ENCODE measurements around the gene SEMA3E.

The SEMA3E gene

DNA sequence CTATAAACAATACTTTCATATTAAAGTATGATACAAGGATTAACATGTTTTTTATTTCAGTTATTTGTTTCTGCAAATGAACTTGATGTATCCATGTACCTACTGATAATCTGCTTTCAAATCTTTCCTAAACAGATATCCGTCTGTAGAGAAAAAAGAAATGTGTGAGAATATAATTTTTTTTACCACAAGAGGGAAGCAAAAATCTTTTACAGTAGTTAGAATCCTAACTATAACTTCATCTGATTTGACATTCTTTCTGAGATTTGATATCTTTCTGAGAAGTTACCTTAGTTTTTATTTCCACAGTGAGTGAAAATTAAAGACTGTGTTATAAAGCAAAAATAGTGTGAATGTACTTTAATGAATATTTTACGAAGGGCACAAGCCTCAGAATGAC, 282.3 kb downstream of the SEMA3E start:
- no peaks in the 10 kb centered on the region for H3K4me1 ChIP-seq (ENCODE audit: control insufficient read depth, insufficient read depth, low read length)
- H3K27me3 ChIP-seq (ENCODE audit: control insufficient read depth, insufficient read depth, low read length) = no peaks in the 10 kb centered on the region
- no peak overlapping the region for H3K9ac ChIP-seq (ENCODE audit: low read depth, low read length)
- H3K36me3 ChIP-seq (ENCODE audit: control insufficient read depth, insufficient read depth, low read length) = no peaks in the 10 kb centered on the region
- H3K9me3 ChIP-seq (ENCODE audit: control insufficient read depth, insufficient read depth, low read length) = no peaks in the 10 kb centered on the region
- H3K4me3 ChIP-seq (ENCODE audit: low read depth, low read length) = no peak overlapping the region

- H3K4me3 ChIP-seq (ENCODE audit: low read depth, low read length) = no peak overlapping the region
- H3K36me3 ChIP-seq (ENCODE audit: control insufficient read depth, insufficient read depth, low read length) = no peaks in the 10 kb centered on the region
Measured at GRCh38 chr7:83365746-83366145, 283.2 kb downstream of the SEMA3E start.

GRCh38 chr7:83362871-83363550, 285.9 kb downstream of the SEMA3E start:
- H3K27me3 ChIP-seq (ENCODE audit: control insufficient read depth, insufficient read depth, low read length) = no peaks in the 10 kb centered on the region
- no peak overlapping the region for H3K4me3 ChIP-seq (ENCODE audit: low read depth, low read length)

More at GRCh38 chr7:83365746-83366145, 283.2 kb downstream of the SEMA3E start:
- no peaks in the 10 kb centered on the region for H3K4me1 ChIP-seq (ENCODE audit: control insufficient read depth, insufficient read depth, low read length)
- no peak overlapping the region for H3K9ac ChIP-seq (ENCODE audit: low read depth, low read length)
- no peaks in the 10 kb centered on the region for H3K27me3 ChIP-seq (ENCODE audit: control insufficient read depth, insufficient read depth, low read length)
- H3K9me3 ChIP-seq (ENCODE audit: control insufficient read depth, insufficient read depth, low read length) = no peaks in the 10 kb centered on the region

DNA sequence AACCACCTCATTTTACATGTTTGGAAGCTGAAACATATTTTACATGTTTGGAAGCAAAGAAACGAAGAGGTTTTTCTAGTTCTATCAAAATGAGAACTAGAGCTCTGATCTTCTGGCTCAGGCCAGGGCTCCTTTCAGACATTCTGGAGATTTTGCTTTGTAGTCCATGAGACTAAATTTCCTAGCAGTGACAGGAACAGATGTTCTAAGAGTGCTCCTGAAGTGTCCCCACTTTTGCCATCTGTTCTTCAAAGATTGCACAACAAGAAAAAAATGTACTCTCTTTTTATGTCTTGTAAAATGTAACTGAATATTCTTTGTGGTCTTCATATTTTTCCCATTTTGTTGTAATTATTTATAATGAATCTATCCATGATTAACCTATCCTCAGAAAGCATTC, 289.8 kb downstream of the SEMA3E start:
- Histone ChIP-seq H3K36me3 (ENCODE audit: control insufficient read depth, insufficient read depth, low read length) (no peaks in the 10 kb centered on the region), H3K9ac (ENCODE audit: low read depth, low read length) (no peak overlapping the region), H3K4me3 (ENCODE audit: low read depth, low read length) (no peak overlapping the region), H3K9me3 (ENCODE audit: control insufficient read depth, insufficient read depth, low read length) (no peaks in the 10 kb centered on the region), H3K4me1 (ENCODE audit: control insufficient read depth, insufficient read depth, low read length) (no peaks in the 10 kb centered on the region), H3K27me3 (ENCODE audit: control insufficient read depth, insufficient read depth, low read length) (no peaks in the 10 kb centered on the region)

More at GRCh38 chr7:83362871-83363550, 285.9 kb downstream of the SEMA3E start:
- Histone ChIP-seq H3K36me3 (ENCODE audit: control insufficient read depth, insufficient read depth, low read length) (no peaks in the 10 kb centered on the region), H3K9me3 (ENCODE audit: control insufficient read depth, insufficient read depth, low read length) (no peaks in the 10 kb centered on the region), H3K4me1 (ENCODE audit: control insufficient read depth, insufficient read depth, low read length) (no peaks in the 10 kb centered on the region), H3K9ac (ENCODE audit: low read depth, low read length) (no peak overlapping the region)

- Histone ChIP-seq H3K4me3 (ENCODE audit: low read depth, low read length) (no peak overlapping the region), H3K9ac (ENCODE audit: low read depth, low read length) (no peak overlapping the region)
Measured at GRCh38 chr7:83355143-83355542, 293.8 kb downstream of the SEMA3E start.

DNA sequence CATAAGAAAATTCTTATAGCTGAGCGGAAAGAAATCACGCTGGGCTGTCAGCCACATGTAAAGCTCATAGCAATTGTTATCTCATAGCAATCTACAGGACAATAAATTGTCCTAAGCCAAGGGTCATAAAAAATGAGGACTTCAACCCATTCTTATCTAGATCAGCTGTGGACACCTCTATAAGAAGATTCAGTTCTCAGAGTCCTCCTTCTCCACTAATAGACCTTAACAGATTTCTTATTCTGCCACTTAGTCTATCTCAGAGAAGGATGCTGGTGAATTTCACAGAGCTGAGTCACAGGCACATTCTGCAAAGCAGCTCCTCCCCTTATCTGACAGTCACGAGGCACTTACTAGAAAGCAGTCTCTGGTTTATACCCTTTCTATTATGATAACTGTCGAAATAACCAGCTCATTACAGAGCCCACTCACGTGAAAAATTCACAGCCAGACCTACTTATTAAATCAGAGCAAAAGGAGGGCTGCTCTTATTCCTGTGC, 300.9 kb downstream of the SEMA3E start:
- Histone ChIP-seq H3K9me3 (ENCODE audit: control insufficient read depth, insufficient read depth, low read length) (no peaks in the 10 kb centered on the region), H3K4me1 (ENCODE audit: control insufficient read depth, insufficient read depth, low read length) (peaks cover 2% of the 10 kb centered on the region), H3K27me3 (ENCODE audit: control insufficient read depth, insufficient read depth, low read length) (no peaks in the 10 kb centered on the region), H3K36me3 (ENCODE audit: control insufficient read depth, insufficient read depth, low read length) (no peaks in the 10 kb centered on the region), H3K9ac (ENCODE audit: low read depth, low read length) (no peak overlapping the region), H3K4me3 (ENCODE audit: low read depth, low read length) (no peak overlapping the region)

More at GRCh38 chr7:83355143-83355542, 293.8 kb downstream of the SEMA3E start:
- Histone ChIP-seq H3K27me3 (ENCODE audit: control insufficient read depth, insufficient read depth, low read length) (no peaks in the 10 kb centered on the region), H3K36me3 (ENCODE audit: control insufficient read depth, insufficient read depth, low read length) (no peaks in the 10 kb centered on the region), H3K9me3 (ENCODE audit: control insufficient read depth, insufficient read depth, low read length) (no peaks in the 10 kb centered on the region), H3K4me1 (ENCODE audit: control insufficient read depth, insufficient read depth, low read length) (no peaks in the 10 kb centered on the region)

- no peak overlapping the region for H3K4me3 ChIP-seq (ENCODE audit: low read depth, low read length)
- no peaks in the 10 kb centered on the region for H3K4me1 ChIP-seq (ENCODE audit: control insufficient read depth, insufficient read depth, low read length)
- no peaks in the 10 kb centered on the region for H3K9me3 ChIP-seq (ENCODE audit: control insufficient read depth, insufficient read depth, low read length)
- no peaks in the 10 kb centered on the region for H3K27me3 ChIP-seq (ENCODE audit: control insufficient read depth, insufficient read depth, low read length)
- no peak overlapping the region for H3K9ac ChIP-seq (ENCODE audit: low read depth, low read length)
- H3K36me3 ChIP-seq (ENCODE audit: control insufficient read depth, insufficient read depth, low read length) = no peaks in the 10 kb centered on the region
Measured at GRCh38 chr7:83339907-83340306, 309.0 kb downstream of the SEMA3E start.

GRCh38 chr7:83338277-83338950, 310.5 kb downstream of the SEMA3E start:
- Histone ChIP-seq H3K27me3 (ENCODE audit: control insufficient read depth, insufficient read depth, low read length) (no peaks in the 10 kb centered on the region), H3K4me1 (ENCODE audit: control insufficient read depth, insufficient read depth, low read length) (no peaks in the 10 kb centered on the region), H3K36me3 (ENCODE audit: control insufficient read depth, insufficient read depth, low read length) (no peaks in the 10 kb centered on the region), H3K4me3 (ENCODE audit: low read depth, low read length) (no peak overlapping the region), H3K9me3 (ENCODE audit: control insufficient read depth, insufficient read depth, low read length) (no peaks in the 10 kb centered on the region), H3K9ac (ENCODE audit: low read depth, low read length) (no peak overlapping the region)

- no peaks in the 10 kb centered on the region for H3K4me1 ChIP-seq (ENCODE audit: control insufficient read depth, insufficient read depth, low read length)
Measured at GRCh38 chr7:83337050-83337449, 311.9 kb downstream of the SEMA3E start.

DNA sequence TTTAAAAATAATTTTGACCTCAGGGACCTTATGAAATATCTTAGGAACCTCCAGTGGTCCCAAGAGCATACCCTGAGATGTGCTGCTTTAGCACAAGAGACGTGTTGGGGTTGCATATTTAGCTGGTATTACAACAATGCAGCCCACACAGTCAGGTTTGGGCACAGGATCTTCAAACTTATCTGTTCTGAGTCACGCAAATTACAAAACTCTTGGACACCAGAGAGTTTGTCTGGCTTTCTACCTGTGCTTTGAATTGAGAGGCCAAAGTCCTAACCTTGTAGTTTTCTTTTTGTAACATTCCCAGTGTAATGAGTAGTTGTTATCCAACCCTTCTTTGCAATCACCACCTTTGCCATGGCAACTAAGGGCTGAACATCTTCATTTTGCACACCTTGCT, 322.7 kb downstream of the SEMA3E start:
- Histone ChIP-seq H3K36me3 (ENCODE audit: control insufficient read depth, insufficient read depth, low read length) (no peaks in the 10 kb centered on the region), H3K27me3 (ENCODE audit: control insufficient read depth, insufficient read depth, low read length) (no peaks in the 10 kb centered on the region), H3K9ac (ENCODE audit: low read depth, low read length) (no peak overlapping the region), H3K4me1 (ENCODE audit: control insufficient read depth, insufficient read depth, low read length) (no peaks in the 10 kb centered on the region), H3K4me3 (ENCODE audit: low read depth, low read length) (no peak overlapping the region), H3K9me3 (ENCODE audit: control insufficient read depth, insufficient read depth, low read length) (no peaks in the 10 kb centered on the region)

More at GRCh38 chr7:83337050-83337449, 311.9 kb downstream of the SEMA3E start:
- H3K27me3 ChIP-seq (ENCODE audit: control insufficient read depth, insufficient read depth, low read length) = no peaks in the 10 kb centered on the region
- no peaks in the 10 kb centered on the region for H3K36me3 ChIP-seq (ENCODE audit: control insufficient read depth, insufficient read depth, low read length)
- H3K4me3 ChIP-seq (ENCODE audit: low read depth, low read length) = no peak overlapping the region
- H3K9me3 ChIP-seq (ENCODE audit: control insufficient read depth, insufficient read depth, low read length) = no peaks in the 10 kb centered on the region
- H3K9ac ChIP-seq (ENCODE audit: low read depth, low read length) = no peak overlapping the region

DNA sequence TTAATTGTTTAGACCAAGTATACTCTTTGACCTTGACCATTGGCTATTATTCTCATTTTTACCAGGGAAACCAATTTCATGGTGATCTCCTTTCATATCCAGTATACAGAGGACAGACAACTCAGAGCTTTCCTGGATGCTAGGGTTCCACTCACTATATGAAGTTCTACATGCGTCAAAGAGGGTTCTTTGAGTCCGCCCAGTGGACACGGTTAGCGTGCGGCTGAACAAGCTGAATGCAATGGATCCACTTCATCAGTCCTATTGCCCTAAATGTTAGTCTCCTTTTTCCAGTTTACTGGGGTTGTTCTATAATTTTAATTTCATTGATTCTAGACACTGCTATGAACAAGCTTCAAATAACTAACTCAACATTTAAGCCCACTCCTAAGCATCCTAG, 323.9 kb downstream of the SEMA3E start:
- Histone ChIP-seq H3K36me3 (ENCODE audit: control insufficient read depth, insufficient read depth, low read length) (no peaks in the 10 kb centered on the region), H3K9ac (ENCODE audit: low read depth, low read length) (no peak overlapping the region), H3K4me1 (ENCODE audit: control insufficient read depth, insufficient read depth, low read length) (no peaks in the 10 kb centered on the region), H3K9me3 (ENCODE audit: control insufficient read depth, insufficient read depth, low read length) (no peaks in the 10 kb centered on the region), H3K4me3 (ENCODE audit: low read depth, low read length) (no peak overlapping the region), H3K27me3 (ENCODE audit: control insufficient read depth, insufficient read depth, low read length) (no peaks in the 10 kb centered on the region)

DNA sequence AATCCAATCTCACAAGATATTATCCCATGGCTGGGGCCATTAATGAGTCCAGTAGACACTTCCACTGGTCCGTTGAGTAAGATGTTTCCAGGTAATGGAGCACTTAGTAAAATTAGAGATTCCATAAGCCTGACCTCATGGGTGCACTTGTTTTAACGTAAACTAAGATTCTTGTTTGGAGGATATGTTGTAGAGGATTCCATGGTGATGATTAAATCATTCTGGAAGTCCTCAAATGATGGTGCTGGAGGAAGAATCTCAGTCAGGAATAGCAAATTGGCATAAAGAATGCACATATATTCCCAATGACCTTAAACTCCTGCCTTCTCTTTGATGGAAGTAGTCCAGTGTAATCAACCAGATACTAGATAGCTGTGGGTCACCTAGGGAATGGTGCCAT, 324.3 kb downstream of the SEMA3E start:
- Histone ChIP-seq H3K4me1 (ENCODE audit: control insufficient read depth, insufficient read depth, low read length) (peaks cover under 1% of the 10 kb centered on the region), H3K9ac (ENCODE audit: low read depth, low read length) (no peak overlapping the region)

More for the DNA sequence above, 324.3 kb downstream of the SEMA3E start:
- Histone ChIP-seq H3K9me3 (ENCODE audit: control insufficient read depth, insufficient read depth, low read length) (no peaks in the 10 kb centered on the region), H3K27me3 (ENCODE audit: control insufficient read depth, insufficient read depth, low read length) (no peaks in the 10 kb centered on the region), H3K4me3 (ENCODE audit: low read depth, low read length) (no peak overlapping the region), H3K36me3 (ENCODE audit: control insufficient read depth, insufficient read depth, low read length) (no peaks in the 10 kb centered on the region)

All from iPS-15b (cell line).